HepG2 (cell line): Measurements from ENCODE around the gene DSTN. TPM values are rescaled to one million over a fixed set of nuclear protein-coding genes. Genes with fewer than 3 reads are reported as not detected.

Experiments
- ARNTL ChIP-seq: sonication (generic); formaldehyde crosslinking; IDR thresholded peaks from 2 replicates; pipeline ENCODE4 v1.4.0; 2020; ENCODE audit warnings: mild to moderate bottlenecking, missing genetic modification reagents
- ASH2L ChIP-seq: fragments of 300-600, 200-600 bp; sonication (generic); IDR thresholded peaks from 2 replicates; pipeline ENCODE4 v1.7.0; 2017; ENCODE audit warnings: low read depth, mild to moderate bottlenecking, moderate library complexity, mixed read lengths, low read length; ENCODE audit not compliant: insufficient read length
- BRF2 ChIP-seq: sonication (generic); formaldehyde crosslinking; IDR thresholded peaks from 2 replicates; pipeline ENCODE4 v1.8.1; 2022; ENCODE audit warnings: mild to moderate bottlenecking, missing genetic modification reagents
- CC2D1A ChIP-seq: sonication (generic); formaldehyde crosslinking; IDR thresholded peaks from 2 replicates; pipeline ENCODE4 v1.8.1; 2023; ENCODE audit warnings: mild to moderate bottlenecking, missing genetic modification reagents
- GPN1 ChIP-seq: sonication (generic); formaldehyde crosslinking; IDR thresholded peaks from 2 replicates; pipeline ENCODE4 v1.5.1; 2020; ENCODE audit warnings: missing genetic modification reagents, borderline replicate concordance
- IKZF1 ChIP-seq: fragments of 450-650 bp; IDR thresholded peaks from 2 replicates; pipeline ENCODE4 v1.7.1; 2016
- JUND ChIP-seq: sonication (generic); formaldehyde crosslinking; IDR thresholded peaks from 2 replicates; pipeline ENCODE4 v1.8.0; 2022; ENCODE audit warnings: mild to moderate bottlenecking, missing genetic modification reagents
- KLF16 ChIP-seq, 2 experiments: sonication (generic) in 1 of 2; formaldehyde crosslinking in 1 of 2; IDR thresholded peaks; 2 replicates each; pipeline versions ENCODE4 v1.6.1 to v1.8.0; 2016 to 2023; ENCODE audit warnings: missing genetic modification reagents in 2 of 2, missing compliant biosample characterization in 1 of 2
- MAFG ChIP-seq: sonication (generic); formaldehyde crosslinking; IDR thresholded peaks from 2 replicates; pipeline ENCODE4 v1.5.1; 2020; ENCODE audit warnings: mild to moderate bottlenecking, missing genetic modification reagents
- PRDM15 ChIP-seq: sonication (generic); formaldehyde crosslinking; IDR thresholded peaks from 2 replicates; pipeline ENCODE4 v1.4.0; 2020; ENCODE audit warnings: missing genetic modification reagents
- RBFOX2 ChIP-seq: fragments of 200-400 bp; formaldehyde crosslinking; IDR thresholded peaks from 2 replicates; pipeline ENCODE4 v1.6.1; 2017; ENCODE audit warnings: low read depth, mild to moderate bottlenecking, low read length
- SMAD9 ChIP-seq: sonication (generic); formaldehyde crosslinking; IDR thresholded peaks from 2 replicates; pipeline ENCODE4 v1.5.1; 2020; ENCODE audit warnings: mild to moderate bottlenecking, missing genetic modification reagents
- STAT5B ChIP-seq: sonication (generic); formaldehyde crosslinking; IDR thresholded peaks from 2 replicates; pipeline ENCODE4 v1.4.0; 2020; ENCODE audit warnings: missing genetic modification reagents
- TFDP1 ChIP-seq: IDR thresholded peaks from 2 replicates; pipeline ENCODE4 v1.6.1; 2016; ENCODE audit warnings: missing compliant biosample characterization, missing genetic modification reagents, borderline replicate concordance
- ZBTB7A ChIP-seq: sonication (generic); formaldehyde crosslinking; IDR thresholded peaks from 2 replicates; pipeline ENCODE4 v1.8.0; 2022; ENCODE audit warnings: mild to moderate bottlenecking, missing genetic modification reagents
- ZNF205 ChIP-seq: IDR thresholded peaks from 2 replicates; pipeline ENCODE4 v1.6.1; 2018; ENCODE audit warnings: missing biosample characterization, missing genetic modification reagents
- ZNF235 ChIP-seq: sonication (generic); formaldehyde crosslinking; IDR thresholded peaks from 2 replicates; pipeline ENCODE4 v1.8.1; 2023; ENCODE audit warnings: mild to moderate bottlenecking, missing genetic modification reagents, borderline replicate concordance
- ZNF605 ChIP-seq: sonication (generic); formaldehyde crosslinking; IDR thresholded peaks from 2 replicates; pipeline ENCODE4 v1.8.0; 2022; ENCODE audit warnings: mild to moderate bottlenecking, missing genetic modification reagents
- ZNF678 ChIP-seq: sonication (generic); formaldehyde crosslinking; IDR thresholded peaks from 2 replicates; pipeline ENCODE4 v1.4.0; 2020; ENCODE audit warnings: mild to moderate bottlenecking, missing genetic modification reagents
- ZNF776 ChIP-seq: sonication (generic); formaldehyde crosslinking; IDR thresholded peaks from 2 replicates; pipeline ENCODE4 v1.4.0; 2020; ENCODE audit warnings: mild to moderate bottlenecking, missing genetic modification reagents
- ZSCAN9 ChIP-seq: IDR thresholded peaks from 2 replicates; pipeline ENCODE4 v1.6.1; 2016; ENCODE audit warnings: borderline replicate concordance
- polyA plus RNA-seq, 8 experiments: library from polyadenylated mRNA; depleted of rRNA in 3 of 8; stranded (reverse) in 7 of 8; unstranded in 1 of 8; fragments of >200 nt; fragmentation: Illumina TruSeq in 4 of 8; extraction: Trizol in 4 of 8; gene quantifications; 2 replicates each; pipeline versions ENCODE4 v1.2.1 to v1.2.3, GENCODE V29; 2011 to 2016; ENCODE audit warnings: low read depth in 4 of 8, missing spikeins in 1 of 8, mixed read lengths in 1 of 8; ENCODE audit not compliant: insufficient read depth in 1 of 8
- total RNA-seq, 5 experiments: library from RNA; depleted of rRNA; stranded (reverse); fragments of >200 nt; fragmentation: Illumina TruSeq; extraction: Trizol; gene quantifications; 2 replicates each; pipeline ENCODE4 v1.2.3, GENCODE V29; 2016; ENCODE audit warnings: low read depth in 1 of 5
- TF ChIP-seq, protein P1 (sequence below), 2 experiments: sonication (generic) in 1 of 2; formaldehyde crosslinking in 1 of 2; IDR thresholded peaks; 2 replicates each; pipeline versions ENCODE4 v1.4.0 to v1.6.1; 2018 to 2020; ENCODE audit warnings: missing genetic modification reagents in 2 of 2, borderline replicate concordance in 1 of 2, low read depth in 1 of 2, mild to moderate bottlenecking in 1 of 2, missing biosample characterization in 1 of 2

The DSTN gene
- total and polyA plus RNA-seq, 2 of the 13 experiments (the other 11 are each of a cell fraction or from before 2014, with no cell fraction given), result 27.6 to 106 TPM

- TF ChIP-seq RBFOX2, result peak; percentile 61
- peak; percentile 2; the same call in 1 of the 2 replicates for TF ChIP-seq MAFG (CRISPR knock-in tag)
- no peak for TF ChIP-seq PRDM15 (CRISPR knock-in tag)
- 0 out of 2 replicates have a peak, but pooled peaks have one; percentile 21 for TF ChIP-seq ZSCAN9 (CRISPR knock-in tag)
- 0 out of 2 replicates have a peak, but pooled peaks have one; percentile 7 for TF ChIP-seq ARNTL (CRISPR knock-in tag)
- no peak for TF ChIP-seq ZNF678 (CRISPR knock-in tag)
- no peak for TF ChIP-seq IKZF1
- TF ChIP-seq KLF16 (CRISPR knock-in tag; IDR thresholded peaks at IDR 0.05), result peak; percentile 5 to 16; a peak in 1 of 4 replicates
- peak; percentile 88; the same call in 1 of the 2 replicates for TF ChIP-seq ZNF776 (CRISPR knock-in tag)
- peak; percentile 98 for TF ChIP-seq ZBTB7A (CRISPR knock-in tag)
- no peak for TF ChIP-seq TFDP1 (CRISPR knock-in tag)
- no peak for TF ChIP-seq STAT5B (CRISPR knock-in tag)
- no peak for TF ChIP-seq CC2D1A
- TF ChIP-seq SMAD9 (CRISPR knock-in tag), result peak; percentile 43; the same call in 1 of the 2 replicates
- no peak for TF ChIP-seq JUND
- TF ChIP-seq ZNF605 (CRISPR knock-in tag), result 0 out of 2 replicates have a peak, but pooled peaks have one; percentile 42
- no peak for TF ChIP-seq ZNF205
- 0 out of 2 replicates have a peak, but pooled peaks have one; percentile 2 for TF ChIP-seq GPN1 (CRISPR knock-in tag)
- TF ChIP-seq, protein P1, sequence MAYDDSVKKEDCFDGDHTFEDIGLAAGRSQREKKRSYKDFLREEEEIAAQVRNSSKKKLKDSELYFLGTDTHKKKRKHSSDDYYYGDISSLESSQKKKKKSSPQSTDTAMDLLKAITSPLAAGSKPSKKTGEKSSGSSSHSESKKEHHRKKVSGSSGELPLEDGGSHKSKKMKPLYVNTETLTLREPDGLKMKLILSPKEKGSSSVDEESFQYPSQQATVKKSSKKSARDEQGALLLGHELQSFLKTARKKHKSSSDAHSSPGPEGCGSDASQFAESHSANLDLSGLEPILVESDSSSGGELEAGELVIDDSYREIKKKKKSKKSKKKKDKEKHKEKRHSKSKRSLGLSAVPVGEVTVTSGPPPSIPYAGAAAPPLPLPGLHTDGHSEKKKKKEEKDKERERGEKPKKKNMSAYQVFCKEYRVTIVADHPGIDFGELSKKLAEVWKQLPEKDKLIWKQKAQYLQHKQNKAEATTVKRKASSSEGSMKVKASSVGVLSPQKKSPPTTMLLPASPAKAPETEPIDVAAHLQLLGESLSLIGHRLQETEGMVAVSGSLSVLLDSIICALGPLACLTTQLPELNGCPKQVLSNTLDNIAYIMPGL (CRISPR knock-in tag; IDR thresholded peaks at IDR 0.05; ENCODE audit: borderline replicate concordance in 1 of 2, low read depth in 1 of 2), result peak; percentile 74 to 87; a peak in 3 of 4 replicates
- TF ChIP-seq BRF2 (CRISPR knock-in tag), result 0 out of 2 replicates have a peak, but pooled peaks have one; percentile 49
- TF ChIP-seq ASH2L, result peak; percentile 86
- peak; percentile 88; the same call in 1 of the 2 replicates for TF ChIP-seq ZNF235 (CRISPR knock-in tag)
Measured at GRCh38 chr20:17570347-17571152, 675 bp downstream of the DSTN start (continued).
